H9 (cell line): ENCODE data around the gene PLIN3. TPM values are rescaled to one million over a fixed set of nuclear protein-coding genes. Genes with fewer than 3 reads are reported as not detected.

Experiments
- DNase-seq: peaks from one replicate; pipeline ENCODE4 v3.0.0-alpha.2; 2017
- H2AFZ ChIP-seq: one replicate; pipeline ENCODE4 v1.6.1; 2013; ENCODE audit warnings: mild to moderate bottlenecking, low read length, control low read depth, moderate library complexity
- H2AK5ac ChIP-seq: 2 replicates; pipeline ENCODE4 v1.6.1; 2013; ENCODE audit warnings: low read length, control low read depth, mixed read lengths; ENCODE audit not compliant: insufficient read length
- H2BK120ac ChIP-seq: one replicate; pipeline ENCODE4 v1.6.1; 2013; ENCODE audit warnings: low read depth, mild to moderate bottlenecking, low read length, control low read depth, inconsistent platforms; ENCODE audit not compliant: poor library complexity, severe bottlenecking
- H2BK12ac ChIP-seq: 2 replicates; pipeline ENCODE4 v1.6.1; 2013; ENCODE audit warnings: low read length, control low read depth, mixed read lengths, low read depth; ENCODE audit not compliant: insufficient read length
- H2BK15ac ChIP-seq: 2 replicates; pipeline ENCODE4 v1.6.1; 2013; ENCODE audit warnings: low read depth, low read length, control low read depth
- H2BK20ac ChIP-seq: one replicate; pipeline ENCODE4 v1.6.1; 2013; ENCODE audit warnings: low read depth, mild to moderate bottlenecking, low read length, control low read depth, inconsistent platforms; ENCODE audit not compliant: poor library complexity, severe bottlenecking
- H2BK5ac ChIP-seq: 2 replicates; pipeline ENCODE4 v1.6.1; 2013; ENCODE audit warnings: low read length, control low read depth, mixed read lengths; ENCODE audit not compliant: insufficient read length
- H3K14ac ChIP-seq: 2 replicates; pipeline ENCODE4 v1.6.1; 2013; ENCODE audit warnings: low read length, control low read depth; ENCODE audit not compliant: insufficient read depth
- H3K18ac ChIP-seq: 2 replicates; pipeline ENCODE4 v1.6.1; 2013; ENCODE audit warnings: low read depth, mild to moderate bottlenecking, mixed read lengths, low read length, control low read depth; ENCODE audit not compliant: insufficient read length
- H3K23ac ChIP-seq: 2 replicates; pipeline ENCODE4 v1.6.1; 2013; ENCODE audit warnings: low read length, control low read depth, mixed read lengths, low read depth; ENCODE audit not compliant: insufficient read length
- H3K23me2 ChIP-seq: 2 replicates; pipeline ENCODE4 v1.6.1; 2013; ENCODE audit warnings: low read depth, mild to moderate bottlenecking, mixed read lengths, low read length, control low read depth; ENCODE audit not compliant: insufficient read length, poor library complexity, severe bottlenecking
- H3K27ac ChIP-seq: 2 replicates; pipeline ENCODE4 v1.5.1; 2013; ENCODE audit warnings: low read length, control low read depth, mixed read lengths, low read depth; ENCODE audit not compliant: insufficient read length
- H3K27me3 ChIP-seq: 2 replicates; pipeline ENCODE4 v1.6.1; 2013; ENCODE audit warnings: low read length, control low read depth, inconsistent platforms; ENCODE audit not compliant: insufficient read depth
- H3K4ac ChIP-seq: 2 replicates; pipeline ENCODE4 v1.6.1; 2013; ENCODE audit warnings: low read depth, mild to moderate bottlenecking, control low read depth, inconsistent platforms, low read length, moderate library complexity
- H3K4me1 ChIP-seq: 2 replicates; pipeline ENCODE4 v1.6.1; 2013; ENCODE audit warnings: low read length, control low read depth, inconsistent platforms; ENCODE audit not compliant: insufficient read depth
- H3K4me2 ChIP-seq: 2 replicates; pipeline ENCODE4 v1.6.1; 2013; ENCODE audit warnings: low read length, control low read depth, mixed read lengths; ENCODE audit not compliant: insufficient read length, insufficient read depth
- H3K56ac ChIP-seq: 2 replicates; pipeline ENCODE4 v1.6.1; 2013; ENCODE audit warnings: low read depth, mild to moderate bottlenecking, mixed read lengths, low read length, control low read depth; ENCODE audit not compliant: insufficient read length
- H3K79me1 ChIP-seq: 2 replicates; pipeline ENCODE4 v1.6.1; 2013; ENCODE audit warnings: low read depth, mild to moderate bottlenecking, moderate library complexity, low read length, control low read depth, inconsistent platforms; ENCODE audit not compliant: insufficient read depth, poor library complexity, severe bottlenecking
- H3K79me2 ChIP-seq: 2 replicates; pipeline ENCODE4 v1.6.1; 2013; ENCODE audit warnings: low read length, control low read depth, inconsistent platforms; ENCODE audit not compliant: insufficient read depth
- H3K9ac ChIP-seq: 2 replicates; pipeline ENCODE4 v1.6.1; 2013; ENCODE audit warnings: low read length, control low read depth, mixed read lengths; ENCODE audit not compliant: insufficient read length; ENCODE audit errors: extremely low read depth
- H3K9me3 ChIP-seq: one replicate; pipeline ENCODE4 v1.6.1; 2013; ENCODE audit warnings: low read depth, low read length, inconsistent platforms; ENCODE audit not compliant: control insufficient read depth
- H3T11ph ChIP-seq: one replicate; pipeline ENCODE4 v1.6.1; 2013; ENCODE audit warnings: mild to moderate bottlenecking, low read length, control low read depth, inconsistent platforms
- H4K20me1 ChIP-seq: one replicate; pipeline ENCODE4 v1.6.1; 2013; ENCODE audit not compliant: control insufficient read depth, insufficient read length, insufficient read depth
- H4K5ac ChIP-seq: 2 replicates; pipeline ENCODE4 v1.6.1; 2013; ENCODE audit warnings: low read depth, mild to moderate bottlenecking, mixed read lengths, low read length, control low read depth; ENCODE audit not compliant: insufficient read length
- H4K8ac ChIP-seq: replicated peaks from 2 replicates; pipeline ENCODE4 v1.6.1; 2013; ENCODE audit warnings: low read length, control low read depth, mixed read lengths, low read depth; ENCODE audit not compliant: insufficient read length
- H4K91ac ChIP-seq: 2 replicates; pipeline ENCODE4 v1.6.1; 2013; ENCODE audit warnings: low read depth, mild to moderate bottlenecking, moderate library complexity, mixed read lengths, low read length, control low read depth; ENCODE audit not compliant: insufficient read length
- H3K27ac Mint-ChIP-seq, 3 experiments: 2 replicates in 2 of 3; 3 replicates in 1 of 3; pipeline ENCODE4 v1.8.0; 2020 to 2021; ENCODE audit warnings: mixed read lengths in 3 of 3, mild to moderate bottlenecking in 1 of 3, moderate library complexity in 1 of 3
- H3K27me3 Mint-ChIP-seq: 2 replicates; pipeline ENCODE4 v1.8.0; 2021; ENCODE audit warnings: low read depth, mild to moderate bottlenecking, moderate library complexity, mixed read lengths
- H3K36me3 Mint-ChIP-seq, 3 experiments: 2 replicates in 2 of 3; 3 replicates in 1 of 3; pipeline ENCODE4 v1.8.0; 2020 to 2021; ENCODE audit warnings: low read depth in 3 of 3, mixed read lengths in 3 of 3; ENCODE audit not compliant: insufficient read depth in 1 of 3
- H3K4me1 Mint-ChIP-seq, 2 experiments: 2 replicates each; pipeline ENCODE4 v1.8.0; 2020; ENCODE audit warnings: mixed read lengths in 2 of 2
- H3K4me3 Mint-ChIP-seq, 2 experiments: 2 replicates in 1 of 2; 3 replicates in 1 of 2; pipeline ENCODE4 v1.8.0; 2020 to 2021; ENCODE audit warnings: mild to moderate bottlenecking in 2 of 2, mixed read lengths in 2 of 2, moderate library complexity in 1 of 2
- H3K9me3 Mint-ChIP-seq, 2 experiments: 2 replicates in 1 of 2; 3 replicates in 1 of 2; pipeline ENCODE4 v1.8.0; 2020; ENCODE audit warnings: mild to moderate bottlenecking in 2 of 2, mixed read lengths in 2 of 2, moderate library complexity in 1 of 2
- WGBS: extraction: QIAGEN DNeasy Blood & Tissue Kit; methylation state at CpG from one replicate; pipeline ENCODE4 v1.1.7; 2013; ENCODE audit warnings: missing lambda C conversion rate, low lambda C conversion rate, mixed read lengths; ENCODE audit not compliant: insufficient read length; ENCODE audit errors: extremely low coverage; 5-methylcytosine and 5-hydroxymethylcytosine counted together
- total RNA-seq: library from RNA; stranded (reverse); gene quantifications from 2 replicates; pipeline ENCODE4 v1.2.1, GENCODE V29; 2021
- TF ChIP-seq, protein P1 (sequence below): fragments of 200-600 bp; sonication (generic); conservative IDR thresholded peaks from 3 replicates; pipeline ENCODE4 v1.8.0; 2021; ENCODE audit warnings: antibody characterized with exemption, mild to moderate bottlenecking

Gene PLIN3
- total RNA-seq, 1 experiment from 2014 or later, result 61.8 TPM

DNA sequence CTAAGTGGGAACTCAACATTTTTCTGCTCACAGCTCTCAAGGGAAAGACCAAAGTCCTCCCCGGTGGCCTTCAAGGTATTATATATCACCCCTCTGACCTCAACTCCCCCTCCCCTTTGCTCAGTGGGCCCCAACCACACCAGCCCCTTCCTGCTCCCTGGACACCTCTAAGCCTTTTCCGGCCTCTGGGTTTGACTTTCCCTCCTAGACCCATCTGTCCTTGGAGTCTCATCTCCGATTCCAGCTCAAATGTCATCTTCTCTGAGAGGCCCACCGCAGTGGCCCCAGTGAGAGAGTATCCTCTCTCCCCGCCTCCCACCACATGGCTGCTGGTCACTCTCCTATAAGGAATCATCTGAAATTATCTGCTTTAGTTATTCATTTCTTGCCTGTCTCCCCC lies 40.9 kb upstream of the PLIN3 start:
- Histone ChIP-seq H3K14ac (no peak overlapping the region), H3K27me3 (no peaks in the 10 kb centered on the region), H4K5ac (no peak overlapping the region), H3K56ac (no peak overlapping the region), H2BK20ac (no peak overlapping the region), H3K79me2 (peaks cover 9% of the 10 kb centered on the region; the same call in 1 of the 2 replicates), H2BK15ac (no peak overlapping the region), H3K4me1 (no peaks in the 10 kb centered on the region; the same call in 1 of the 2 replicates), H3K9ac (no peak overlapping the region), H3K4ac (no peak overlapping the region), H3K79me1 (no peaks in the 10 kb centered on the region), H4K20me1 (no peaks in the 10 kb centered on the region), H4K91ac (no peak overlapping the region), H3K27ac (no peak overlapping the region), H2BK5ac (no peak overlapping the region), H2AK5ac (no peak overlapping the region), H2BK12ac (no peak overlapping the region), H2BK120ac (no peak overlapping the region), H3K23ac (no peak overlapping the region), H3K23me2 (peaks cover 7% of the 10 kb centered on the region), H4K8ac (no peak overlapping the region), H3K4me2 (no peak overlapping the region), H3K9me3 (no peaks in the 10 kb centered on the region), H2AFZ (no peak overlapping the region), H3T11ph (no peak overlapping the region), H3K18ac (no peak overlapping the region)
- WGBS, result no CpG with 5 or more reads among the region's 5 CpGs
- Mint-ChIP-seq H3K4me1 (peaks cover 25 to 26% of the 10 kb centered on the region in 2 experiments), H3K9me3 (no peaks in the 10 kb centered on the region; a peak in 1 of 5 replicates), H3K27ac (no peak overlapping the region), H3K27me3 (peaks cover 30% of the 10 kb centered on the region), H3K36me3 (peaks cover 3 to 30% (median 23%) of the 10 kb centered on the region in 3 experiments; a peak in 6 of 7 replicates), H3K4me3 (peak overlapping the region; percentile 52 to 79; a peak in 4 of 5 replicates)
- TF ChIP-seq, protein P1, sequence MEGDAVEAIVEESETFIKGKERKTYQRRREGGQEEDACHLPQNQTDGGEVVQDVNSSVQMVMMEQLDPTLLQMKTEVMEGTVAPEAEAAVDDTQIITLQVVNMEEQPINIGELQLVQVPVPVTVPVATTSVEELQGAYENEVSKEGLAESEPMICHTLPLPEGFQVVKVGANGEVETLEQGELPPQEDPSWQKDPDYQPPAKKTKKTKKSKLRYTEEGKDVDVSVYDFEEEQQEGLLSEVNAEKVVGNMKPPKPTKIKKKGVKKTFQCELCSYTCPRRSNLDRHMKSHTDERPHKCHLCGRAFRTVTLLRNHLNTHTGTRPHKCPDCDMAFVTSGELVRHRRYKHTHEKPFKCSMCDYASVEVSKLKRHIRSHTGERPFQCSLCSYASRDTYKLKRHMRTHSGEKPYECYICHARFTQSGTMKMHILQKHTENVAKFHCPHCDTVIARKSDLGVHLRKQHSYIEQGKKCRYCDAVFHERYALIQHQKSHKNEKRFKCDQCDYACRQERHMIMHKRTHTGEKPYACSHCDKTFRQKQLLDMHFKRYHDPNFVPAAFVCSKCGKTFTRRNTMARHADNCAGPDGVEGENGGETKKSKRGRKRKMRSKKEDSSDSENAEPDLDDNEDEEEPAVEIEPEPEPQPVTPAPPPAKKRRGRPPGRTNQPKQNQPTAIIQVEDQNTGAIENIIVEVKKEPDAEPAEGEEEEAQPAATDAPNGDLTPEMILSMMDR, result no peak
- peak; percentile 38 for DNase-seq
